Natural killer cell (primary cell): Measurements from ENCODE around the gene MYG1. TPM values are rescaled to one million over a fixed set of nuclear protein-coding genes. Genes with fewer than 3 reads are reported as not detected.
"Not testable (repeated sequence)": the region's sequence is repeated elsewhere in the genome, so short reads cannot be mapped to it uniquely, and the experiment has no call there.

ENCODE experiments used
- ATAC-seq, 3 donors: fragments of 150-1000 bp in 2 of 3; fragments of 200-7000 bp in 1 of 3; cut with Tn5 transposase; 1 replicate in 1 of 3; 2 replicates in 2 of 3; pipeline ENCODE4 v1.10.0; 2021; ENCODE audit warnings: mild to moderate bottlenecking in 2 of 3, moderate library complexity in 2 of 3
- DNase-seq, 2 donors: peaks; one replicate each; pipeline versions ENCODE4 v3.0.0 to v3.0.0-alpha.2; 2013 to 2021; ENCODE audit warnings: mixed read lengths in 1 of 2
- H3K27ac ChIP-seq: one replicate; pipeline ENCODE4 v1.5.1; 2013; ENCODE audit warnings: mild to moderate bottlenecking, low read length
- H3K27me3 ChIP-seq: one replicate; pipeline ENCODE4 v1.6.1; 2013; ENCODE audit warnings: low read length; ENCODE audit not compliant: control insufficient read depth, insufficient read depth
- H3K36me3 ChIP-seq: one replicate; pipeline ENCODE4 v1.6.1; 2013; ENCODE audit warnings: low read length; ENCODE audit not compliant: control insufficient read depth, insufficient read depth
- H3K4me1 ChIP-seq: one replicate; pipeline ENCODE4 v1.6.1; 2013; ENCODE audit warnings: low read length; ENCODE audit not compliant: control insufficient read depth, insufficient read depth
- H3K4me3 ChIP-seq: one replicate; pipeline ENCODE4 v1.5.1; 2013; ENCODE audit warnings: low read length
- H3K9me3 ChIP-seq: one replicate; pipeline ENCODE4 v1.6.1; 2013; ENCODE audit warnings: low read length; ENCODE audit not compliant: control insufficient read depth, insufficient read depth
- H3K27ac Mint-ChIP-seq, 2 donors: one replicate each; pipeline ENCODE4 v1.8.0; 2022; ENCODE audit warnings: mild to moderate bottlenecking in 2 of 2, mixed read lengths in 2 of 2, moderate library complexity in 1 of 2
- H3K27me3 Mint-ChIP-seq, 2 donors: one replicate each; pipeline ENCODE4 v1.8.0; 2022; ENCODE audit warnings: low read depth in 2 of 2, mixed read lengths in 2 of 2
- H3K36me3 Mint-ChIP-seq: one replicate; pipeline ENCODE4 v1.8.0; 2022; ENCODE audit warnings: mixed read lengths
- H3K4me1 Mint-ChIP-seq, 2 donors: one replicate each; pipeline ENCODE4 v1.8.0; 2022; ENCODE audit warnings: mixed read lengths in 2 of 2
- H3K4me3 Mint-ChIP-seq: one replicate; pipeline ENCODE4 v1.8.0; 2022; ENCODE audit warnings: mild to moderate bottlenecking, moderate library complexity, mixed read lengths
- H3K9me3 Mint-ChIP-seq, 2 donors: one replicate each; pipeline ENCODE4 v1.8.0; 2022; ENCODE audit warnings: mixed read lengths in 2 of 2
- WGBS: methylation state at CpG from one replicate; pipeline ENCODE4 v1.1.7; 2013; ENCODE audit warnings: missing lambda C conversion rate; ENCODE audit not compliant: insufficient coverage; 5-methylcytosine and 5-hydroxymethylcytosine counted together
- intact Hi-C: fragments of 100-400 bp; cut with micrococcal nuclease; formaldehyde crosslinking; loops from one replicate; pipeline ENCODE4 v1.14.2; 2022
- total RNA-seq, 4 donors: library from RNA; stranded (reverse); fragments of 120-200 nt in 1 of 4; gene quantifications; one replicate each; pipeline versions ENCODE4 v1.2.3 to v1.2.4, GENCODE V29; 2013 to 2022
- TF ChIP-seq, protein P1 (sequence below): fragments of 200-600 bp; IDR thresholded peaks from one replicate; pipeline ENCODE4 v1.8.0; 2022; ENCODE audit warnings: antibody characterized with exemption

Gene MYG1
- total RNA-seq, 3 donors from 2014 or later (not counting 1 experiment from before 2014, with no cell fraction given) = 22.8 to 30.6 (median 28.1) TPM

DNA sequence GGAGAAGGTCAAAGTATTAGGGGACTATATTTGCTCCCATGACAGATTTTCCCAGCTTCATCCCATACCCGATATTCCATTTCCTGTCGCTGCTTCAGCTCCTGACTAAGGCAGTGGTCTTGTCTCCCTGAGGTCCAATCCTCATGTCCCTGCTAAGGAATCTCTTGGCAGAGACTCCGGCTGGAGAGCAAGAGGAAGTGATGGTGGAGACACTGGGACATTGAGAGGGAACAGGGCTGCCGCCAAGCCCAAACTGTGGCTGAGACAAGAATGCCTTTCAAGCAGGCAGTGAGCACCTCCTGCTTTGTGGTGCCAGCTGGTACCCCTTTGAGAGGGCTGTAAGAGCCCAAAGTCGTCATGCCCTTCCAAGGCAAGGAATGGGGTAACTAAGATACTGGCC is 31.2 kb downstream of the MYG1 start:
- no peak for ATAC-seq
- H3K27ac Mint-ChIP-seq = no peak overlapping the region
- TF ChIP-seq, protein P1, sequence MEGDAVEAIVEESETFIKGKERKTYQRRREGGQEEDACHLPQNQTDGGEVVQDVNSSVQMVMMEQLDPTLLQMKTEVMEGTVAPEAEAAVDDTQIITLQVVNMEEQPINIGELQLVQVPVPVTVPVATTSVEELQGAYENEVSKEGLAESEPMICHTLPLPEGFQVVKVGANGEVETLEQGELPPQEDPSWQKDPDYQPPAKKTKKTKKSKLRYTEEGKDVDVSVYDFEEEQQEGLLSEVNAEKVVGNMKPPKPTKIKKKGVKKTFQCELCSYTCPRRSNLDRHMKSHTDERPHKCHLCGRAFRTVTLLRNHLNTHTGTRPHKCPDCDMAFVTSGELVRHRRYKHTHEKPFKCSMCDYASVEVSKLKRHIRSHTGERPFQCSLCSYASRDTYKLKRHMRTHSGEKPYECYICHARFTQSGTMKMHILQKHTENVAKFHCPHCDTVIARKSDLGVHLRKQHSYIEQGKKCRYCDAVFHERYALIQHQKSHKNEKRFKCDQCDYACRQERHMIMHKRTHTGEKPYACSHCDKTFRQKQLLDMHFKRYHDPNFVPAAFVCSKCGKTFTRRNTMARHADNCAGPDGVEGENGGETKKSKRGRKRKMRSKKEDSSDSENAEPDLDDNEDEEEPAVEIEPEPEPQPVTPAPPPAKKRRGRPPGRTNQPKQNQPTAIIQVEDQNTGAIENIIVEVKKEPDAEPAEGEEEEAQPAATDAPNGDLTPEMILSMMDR = no peak

DNA sequence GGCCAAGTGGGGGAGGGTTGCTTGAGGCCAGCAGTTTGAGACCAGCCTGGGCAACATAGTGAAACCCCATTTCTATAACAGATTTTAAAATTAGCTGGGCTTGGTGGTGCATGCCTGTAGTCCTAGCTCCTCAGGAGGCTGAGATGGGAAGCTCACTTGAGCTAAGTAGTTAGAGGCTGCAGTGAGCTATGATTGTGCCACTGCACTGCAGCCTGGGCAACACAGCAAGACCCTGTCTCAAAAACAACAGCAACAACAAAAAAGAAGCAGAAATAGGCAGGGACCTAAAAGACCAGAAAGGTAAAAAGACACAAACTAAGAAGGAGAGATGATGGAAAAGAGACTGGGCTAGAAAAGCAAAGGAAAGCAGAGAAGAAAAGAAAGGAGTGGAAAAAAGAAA is 32.8 kb downstream of the MYG1 start:
- H3K27ac ChIP-seq, H3K27me3 ChIP-seq, H3K4me3 Mint-ChIP-seq, H3K36me3 ChIP-seq, H3K36me3 Mint-ChIP-seq, H3K9me3 ChIP-seq, H3K4me3 ChIP-seq, DNase-seq, H3K4me1 ChIP-seq, H3K27ac Mint-ChIP-seq, intact Hi-C loops, H3K9me3 Mint-ChIP-seq, ATAC-seq: not testable (repeated sequence)
- H3K4me1 Mint-ChIP-seq = peaks cover 6 to 15% of the 10 kb centered on the region in 2 donors
- H3K27me3 Mint-ChIP-seq = peaks cover 24 to 36% of the 10 kb centered on the region in 2 donors

More for the DNA sequence above, 31.2 kb downstream of the MYG1 start:
- Mint-ChIP-seq H3K4me3 (no peak overlapping the region), H3K4me1 (peaks cover 9 to 11% of the 10 kb centered on the region in 2 donors), H3K36me3 (no peaks in the 10 kb centered on the region), H3K27me3 (peaks cover 11 to 28% of the 10 kb centered on the region in 2 donors), H3K9me3 (no peaks in the 10 kb centered on the region)
- 93% methylated on average over 5 of the region's 5 CpGs for WGBS
- peaks cover 2% of the 10 kb centered on the region for H3K27me3 ChIP-seq
- no peak overlapping the region for H3K27ac ChIP-seq
- intact Hi-C loops = no loop called here
- no peak for DNase-seq
- no peaks in the 10 kb centered on the region for H3K36me3 ChIP-seq
- H3K4me1 ChIP-seq = peaks cover 10% of the 10 kb centered on the region
- no peaks in the 10 kb centered on the region for H3K9me3 ChIP-seq
- H3K4me3 ChIP-seq = no peak overlapping the region

DNA sequence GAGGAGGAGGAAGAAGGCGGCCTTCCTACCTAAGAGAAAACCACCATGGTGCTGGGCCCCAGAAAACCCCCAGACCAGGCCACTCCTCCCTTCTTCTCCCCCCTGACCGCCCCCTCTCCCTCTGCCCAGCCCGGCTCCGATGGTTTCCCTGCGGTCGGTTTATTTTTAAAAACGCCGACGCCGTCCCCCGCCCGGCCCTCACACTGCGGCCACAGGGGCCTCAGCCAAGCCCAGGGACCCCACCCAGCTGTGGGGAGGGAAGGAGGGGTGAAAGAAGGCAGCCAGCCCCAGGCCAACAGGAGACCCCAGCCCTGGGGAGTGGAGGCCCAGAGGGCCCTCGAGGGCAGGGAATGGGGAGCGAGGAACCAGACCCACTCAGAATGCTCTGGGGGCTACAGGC is 33.2 kb downstream of the MYG1 start:
- H3K27me3 ChIP-seq = peaks cover 6% of the 10 kb centered on the region
- Mint-ChIP-seq H3K27me3 (peaks cover 24 to 34% of the 10 kb centered on the region in 2 donors), H3K27ac (no peak overlapping the region), H3K4me1 (peaks cover 9 to 14% of the 10 kb centered on the region in 2 donors), H3K9me3 (no peaks in the 10 kb centered on the region), H3K4me3 (no peak overlapping the region), H3K36me3 (no peaks in the 10 kb centered on the region)
- H3K4me1 ChIP-seq = peaks cover 9% of the 10 kb centered on the region
- 75% methylated on average over 14 of the region's 15 CpGs for WGBS
- TF ChIP-seq, protein P1 = no peak
- DNase-seq (no peak), ATAC-seq (no peak)
- H3K36me3 ChIP-seq = no peaks in the 10 kb centered on the region
- intact Hi-C loops = no loop called here
- no peak overlapping the region for H3K27ac ChIP-seq
- H3K4me3 ChIP-seq = no peak overlapping the region
- H3K9me3 ChIP-seq = no peaks in the 10 kb centered on the region

DNA sequence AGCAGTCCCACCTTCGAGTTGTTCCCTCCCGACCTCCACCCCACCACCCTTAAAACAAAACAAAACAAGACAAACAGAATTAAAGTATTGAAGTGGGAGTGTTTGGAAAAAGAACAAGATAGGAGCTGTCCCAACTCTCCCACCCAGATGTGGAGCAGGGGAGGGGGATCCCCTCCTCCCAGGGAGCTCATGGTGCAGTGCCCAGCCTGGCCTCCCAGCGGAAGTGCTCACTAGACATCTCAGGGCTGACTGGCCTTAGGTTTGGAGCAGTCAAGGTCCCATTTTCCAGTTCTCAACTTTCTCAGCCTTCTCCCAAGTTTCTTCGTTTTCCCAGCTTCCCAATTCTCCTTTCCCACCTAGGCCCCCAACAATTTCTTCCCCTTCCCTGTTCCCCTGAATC is 33.8 kb downstream of the MYG1 start:
- Mint-ChIP-seq H3K27me3 (peaks cover 24 to 37% of the 10 kb centered on the region in 2 donors), H3K4me1 (peaks cover 14 to 19% of the 10 kb centered on the region in 2 donors), H3K4me3 (no peak overlapping the region), H3K9me3 (no peaks in the 10 kb centered on the region), H3K36me3 (no peaks in the 10 kb centered on the region), H3K27ac (no peak overlapping the region)
- H3K27ac ChIP-seq = no peak overlapping the region
- no peak overlapping the region for H3K4me3 ChIP-seq
- 84% methylated on average over 2 of the region's 4 CpGs for WGBS
- peaks cover 14% of the 10 kb centered on the region for H3K4me1 ChIP-seq
- ATAC-seq = no peak
- H3K27me3 ChIP-seq = peaks cover 7% of the 10 kb centered on the region
- intact Hi-C loops = no loop called here
- DNase-seq = no peak
- TF ChIP-seq, protein P1 = no peak
- H3K9me3 ChIP-seq = no peaks in the 10 kb centered on the region
- no peaks in the 10 kb centered on the region for H3K36me3 ChIP-seq
